ENCODE measurements around the gene MAP2K2. TPM values are rescaled to one million over a fixed set of nuclear protein-coding genes. Genes with fewer than 3 reads are reported as not detected.

Gene MAP2K2
- total RNA-seq: 10 to 100 TPM; 50.8 to 72.8 (median 64.5) TPM

DNA sequence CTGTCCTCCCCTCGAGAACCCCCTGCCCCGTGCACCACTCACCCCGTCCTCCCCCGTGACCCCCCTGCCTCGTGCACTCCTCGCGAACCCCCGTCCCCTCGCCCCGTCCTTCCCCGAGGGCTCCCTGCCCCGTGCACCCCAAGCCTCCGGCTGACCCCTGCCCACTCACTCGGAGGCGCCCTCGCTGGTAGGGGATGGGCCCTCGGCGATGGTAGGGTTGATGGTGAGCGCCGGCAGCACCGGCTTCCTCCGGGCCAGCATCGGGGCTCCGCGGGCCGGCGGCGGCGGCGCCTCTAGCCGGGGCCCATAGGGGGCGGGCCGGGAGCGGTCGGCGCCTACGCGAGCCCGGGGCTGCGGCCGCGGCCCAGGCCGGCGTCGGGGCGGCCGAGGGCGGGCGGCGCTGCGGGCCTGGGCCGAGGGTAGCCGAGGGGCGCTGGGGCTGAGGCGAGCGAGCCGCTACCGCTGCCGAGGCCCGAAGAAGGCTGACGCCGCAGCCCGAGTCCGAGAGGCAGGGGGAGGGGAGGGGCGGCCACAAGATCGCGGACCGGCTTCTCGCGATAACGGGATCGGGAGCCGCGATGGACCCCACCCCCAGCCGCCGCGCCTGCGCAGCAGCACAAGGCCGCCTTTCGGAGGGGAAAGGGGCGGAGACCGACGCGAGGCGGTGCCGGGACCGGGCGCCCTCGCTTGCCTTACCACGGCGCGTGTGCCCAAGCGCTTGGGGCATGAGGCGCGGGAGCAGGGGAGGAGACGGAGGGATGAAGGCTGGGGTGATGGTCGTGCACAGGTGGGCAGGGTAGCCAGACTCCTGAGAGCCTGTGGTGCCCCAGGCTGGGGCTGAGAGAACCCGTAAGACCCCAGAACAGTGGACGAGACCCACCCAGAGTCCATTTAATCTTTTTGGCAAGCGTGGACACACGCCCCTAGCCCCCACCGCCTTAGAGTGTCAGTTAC, at the start of gene MAP2K2:
Gene MAP2K2, minus strand, starts transcription at position 508 of the 954 bp plus-strand sequence. Its CDS starts 247 bp downstream, at position 261.
- peak within 1 kb of the TSS; percentile 83 to 100 (median 89) for H3K4me3 ChIP-seq
- no peaks in the 10 kb centered on the region for H3K27me3 ChIP-seq
- no peaks in the 10 kb centered on the region for H3K9me3 ChIP-seq
- intact Hi-C loops (cut with DNase I; ENCODE audit: low total_unique reads): no loop called here
- DNase-seq (ENCODE audit: low spot score in 2 of 2): peak; percentile 86 to 96
- H3K36me3 ChIP-seq: no peaks in the 10 kb centered on the region
- H3K4me1 ChIP-seq: peaks cover 0 to 8% of the 10 kb centered on the region in 2 donors
- peak within 1 kb of the TSS; percentile 69 to 92 for H3K27ac ChIP-seq
- TF ChIP-seq POLR2AphosphoS5 (IDR thresholded peaks at IDR 0.05): peak in 2 of 3 donors; percentile 48 to 64
- TF ChIP-seq POLR2A (IDR thresholded peaks at IDR 0.05): peak; percentile 48
- TF ChIP-seq, protein P1, sequence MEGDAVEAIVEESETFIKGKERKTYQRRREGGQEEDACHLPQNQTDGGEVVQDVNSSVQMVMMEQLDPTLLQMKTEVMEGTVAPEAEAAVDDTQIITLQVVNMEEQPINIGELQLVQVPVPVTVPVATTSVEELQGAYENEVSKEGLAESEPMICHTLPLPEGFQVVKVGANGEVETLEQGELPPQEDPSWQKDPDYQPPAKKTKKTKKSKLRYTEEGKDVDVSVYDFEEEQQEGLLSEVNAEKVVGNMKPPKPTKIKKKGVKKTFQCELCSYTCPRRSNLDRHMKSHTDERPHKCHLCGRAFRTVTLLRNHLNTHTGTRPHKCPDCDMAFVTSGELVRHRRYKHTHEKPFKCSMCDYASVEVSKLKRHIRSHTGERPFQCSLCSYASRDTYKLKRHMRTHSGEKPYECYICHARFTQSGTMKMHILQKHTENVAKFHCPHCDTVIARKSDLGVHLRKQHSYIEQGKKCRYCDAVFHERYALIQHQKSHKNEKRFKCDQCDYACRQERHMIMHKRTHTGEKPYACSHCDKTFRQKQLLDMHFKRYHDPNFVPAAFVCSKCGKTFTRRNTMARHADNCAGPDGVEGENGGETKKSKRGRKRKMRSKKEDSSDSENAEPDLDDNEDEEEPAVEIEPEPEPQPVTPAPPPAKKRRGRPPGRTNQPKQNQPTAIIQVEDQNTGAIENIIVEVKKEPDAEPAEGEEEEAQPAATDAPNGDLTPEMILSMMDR (IDR thresholded peaks at IDR 0.05): peak in 1 of 3 donors; percentile 28

DNA sequence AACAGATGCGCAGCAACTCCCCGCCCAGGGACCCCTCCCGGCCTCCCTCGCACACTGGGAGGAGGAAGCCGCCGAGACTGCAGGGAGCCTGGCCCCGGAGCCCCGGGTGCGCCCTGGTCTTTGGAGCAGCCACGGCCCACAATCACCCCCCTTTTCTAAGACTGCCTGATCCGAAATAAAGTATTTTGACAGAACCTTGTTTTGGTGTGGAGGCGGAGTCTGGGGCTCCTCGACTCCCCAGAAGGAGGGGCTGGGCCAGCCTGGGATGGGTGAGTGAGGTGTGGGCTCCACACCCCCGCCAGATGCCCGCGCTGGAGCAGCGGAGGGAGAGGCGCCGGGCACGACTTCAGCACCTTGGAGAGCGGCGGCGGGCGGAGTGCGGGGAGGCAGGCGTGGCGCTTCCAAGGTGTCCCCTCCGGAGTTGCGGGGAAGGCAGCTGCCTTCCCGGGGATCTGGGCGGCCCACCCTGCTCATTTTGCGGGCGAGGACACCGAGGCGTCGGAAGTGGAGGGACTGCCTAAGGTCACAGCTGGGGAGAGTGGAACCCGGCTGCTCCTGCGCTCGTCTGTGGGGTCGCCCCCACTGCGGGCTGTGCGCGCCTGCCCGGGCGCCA, 49.0 kb upstream of the MAP2K2 start:
- H3K27ac ChIP-seq: no peak overlapping the region
- H3K4me3 ChIP-seq: no peak overlapping the region
- TF ChIP-seq, protein P1 (IDR thresholded peaks at IDR 0.05): no peak
- TF ChIP-seq POLR2A (IDR thresholded peaks at IDR 0.05): no peak
- no peak for TF ChIP-seq POLR2AphosphoS5 (IDR thresholded peaks at IDR 0.05)
- no peaks in the 10 kb centered on the region for H3K9me3 ChIP-seq
- intact Hi-C loops (cut with DNase I; ENCODE audit: low total_unique reads): no loop called here
- no peaks in the 10 kb centered on the region for H3K4me1 ChIP-seq
- H3K36me3 ChIP-seq: peaks cover 11% of the 10 kb centered on the region
- peaks cover 0 to 12% of the 10 kb centered on the region in 2 donors for H3K27me3 ChIP-seq
- DNase-seq (ENCODE audit: low spot score in 2 of 2): peak in 1 of 2 donors; percentile 68

DNA sequence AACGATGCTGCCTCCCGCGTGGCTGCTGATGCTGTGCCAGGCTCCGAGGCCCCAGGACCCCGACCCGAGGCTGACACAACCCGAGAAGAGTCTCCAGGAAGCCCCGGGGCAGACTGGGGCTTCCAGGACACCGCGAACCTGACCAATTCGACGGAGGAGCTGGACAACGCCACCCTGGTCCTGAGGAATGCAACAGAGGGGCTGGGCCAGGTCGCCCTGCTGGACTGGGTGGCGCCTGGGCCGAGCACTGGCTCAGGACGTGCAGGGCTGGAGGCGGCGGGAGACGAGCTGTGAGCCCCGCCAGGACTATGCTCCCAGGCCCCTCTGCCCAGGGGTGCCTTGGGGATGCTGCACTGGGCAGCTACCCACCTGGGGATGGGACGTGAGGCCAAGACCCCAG, 47.8 kb upstream of the MAP2K2 start:
- Histone ChIP-seq H3K4me3 (no peak overlapping the region), H3K4me1 (no peaks in the 10 kb centered on the region), H3K9me3 (no peaks in the 10 kb centered on the region), H3K27ac (no peak overlapping the region), H3K36me3 (peaks cover 11% of the 10 kb centered on the region), H3K27me3 (peaks cover 0 to 16% of the 10 kb centered on the region in 2 donors)
- no peak for DNase-seq (ENCODE audit: low spot score in 2 of 2)
- intact Hi-C loops (cut with DNase I; ENCODE audit: low total_unique reads): no loop called here
- TF ChIP-seq, protein P1 (IDR thresholded peaks at IDR 0.05): no peak
- TF ChIP-seq POLR2A (IDR thresholded peaks at IDR 0.05): no peak
- no peak for TF ChIP-seq POLR2AphosphoS5 (IDR thresholded peaks at IDR 0.05)

DNA sequence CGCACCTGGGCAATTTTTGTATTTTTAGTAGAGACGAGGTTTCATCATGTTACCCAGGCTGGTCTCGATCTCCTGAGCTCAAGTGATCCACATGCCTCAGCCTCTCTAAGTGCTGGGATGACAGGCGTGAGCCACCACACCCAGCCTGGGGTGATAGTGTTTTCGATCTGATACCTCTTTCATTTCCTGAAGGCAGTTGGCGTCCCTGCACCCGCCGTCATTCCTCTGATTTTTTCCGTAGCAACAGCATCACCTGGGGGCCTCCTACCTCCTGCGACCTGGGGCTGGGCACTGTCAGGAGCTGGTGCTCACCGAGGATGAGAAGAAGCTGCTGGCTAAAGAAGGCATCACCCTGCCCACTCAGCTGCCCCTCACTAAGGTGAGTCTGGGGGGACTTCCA, 40.3 kb upstream of the MAP2K2 start:
- intact Hi-C loops (cut with DNase I; ENCODE audit: low total_unique reads): no loop called here
- no peak for DNase-seq (ENCODE audit: low spot score in 2 of 2)
- H3K27me3 ChIP-seq: peaks cover 0 to 12% of the 10 kb centered on the region in 2 donors

More for the DNA sequence above, 40.3 kb upstream of the MAP2K2 start:
- Histone ChIP-seq H3K4me3 (no peak overlapping the region), H3K4me1 (no peaks in the 10 kb centered on the region), H3K36me3 (no peaks in the 10 kb centered on the region), H3K27ac (no peak overlapping the region), H3K9me3 (no peaks in the 10 kb centered on the region)
- TF ChIP-seq POLR2A (IDR thresholded peaks at IDR 0.05): no peak
- TF ChIP-seq, protein P1 (IDR thresholded peaks at IDR 0.05): no peak
- no peak for TF ChIP-seq POLR2AphosphoS5 (IDR thresholded peaks at IDR 0.05)
